NCI-H2107 treated with DMSO at 0.1 percent for 48 hours (cell line): ENCODE data around the gene OCA2.
"Not testable (repeated sequence)": the region's sequence is repeated elsewhere in the genome, so short reads cannot be mapped to it uniquely, and the experiment has no call there.

Source experiments
- DNase-seq: peaks from one replicate; lab custom pipeline; 2025; ENCODE audit not compliant: unreplicated experiment; lab: John Stamatoyannopoulos, UW

OCA2 gene

GRCh38 chr15:27958911-27959578 lies 140.1 kb downstream of the OCA2 start:
- DNase-seq: no peak

- DNase-seq: no peak
Measured at GRCh38 chr15:27956285-27956684, 142.8 kb downstream of the OCA2 start.

GRCh38 chr15:27955087-27955486 lies 144.0 kb downstream of the OCA2 start:
- DNase-seq: no peak

GRCh38 chr15:27952593-27952992 lies 146.5 kb downstream of the OCA2 start:
- DNase-seq: not testable (repeated sequence)

DNA sequence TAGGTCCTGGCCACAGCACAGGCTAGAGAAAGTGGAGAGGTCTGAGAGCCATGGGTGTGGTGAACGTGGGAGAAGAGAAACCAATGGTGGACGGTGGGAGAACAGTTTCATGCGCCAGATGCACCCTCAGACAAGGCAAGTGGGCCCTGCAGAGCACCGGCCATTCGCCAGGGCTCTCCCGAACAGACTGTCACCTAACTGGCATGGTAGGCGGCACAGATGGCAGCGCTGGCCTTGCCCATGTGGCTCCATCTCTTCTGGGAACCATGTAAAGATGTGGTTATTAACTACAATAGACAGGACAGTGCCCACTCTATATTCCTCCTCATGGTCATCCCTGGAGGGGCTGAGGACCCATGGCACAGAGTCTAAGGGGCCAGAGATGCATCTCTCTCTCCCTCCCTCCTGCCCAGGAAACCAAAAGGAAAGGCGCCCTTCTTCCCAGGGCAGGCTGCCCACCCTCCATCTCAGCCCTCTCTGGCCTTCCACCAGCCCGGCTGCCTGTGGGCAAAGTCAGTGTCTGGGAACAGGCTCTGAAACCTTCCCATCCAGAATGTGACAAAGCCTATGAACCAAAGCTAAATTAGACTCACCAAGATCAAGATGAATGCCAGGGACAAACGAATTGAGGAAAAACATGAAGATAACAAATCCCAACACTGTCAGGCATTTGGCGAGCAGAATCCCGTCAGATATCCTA lies 147.8 kb downstream of the OCA2 start:
- DNase-seq: no peak

DNA sequence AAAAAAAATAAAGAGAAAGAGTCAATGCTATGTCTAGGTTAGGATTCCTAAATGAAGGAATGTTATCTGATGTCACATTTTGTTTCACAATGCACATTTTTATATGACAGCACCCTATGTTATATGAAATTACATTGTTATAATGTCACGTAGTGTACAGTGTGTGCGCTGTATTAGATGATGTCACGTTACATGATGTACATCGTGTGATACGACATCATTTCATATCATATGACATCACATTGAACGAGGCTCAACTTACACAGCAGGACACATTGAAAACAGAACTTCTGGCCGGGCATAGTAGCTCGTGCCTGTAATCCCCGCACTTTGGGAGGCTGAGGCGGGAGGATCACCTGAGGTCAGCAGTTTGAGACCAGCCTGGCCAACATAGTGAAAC lies 150.0 kb downstream of the OCA2 start:
- DNase-seq: no peak

GRCh38 chr15:27939246-27939645 lies 159.9 kb downstream of the OCA2 start:
- no peak for DNase-seq

- no peak for DNase-seq
Measured at GRCh38 chr15:27937851-27938250, 161.3 kb downstream of the OCA2 start.

GRCh38 chr15:27936164-27936563 lies 163.0 kb downstream of the OCA2 start:
- no peak for DNase-seq

DNA sequence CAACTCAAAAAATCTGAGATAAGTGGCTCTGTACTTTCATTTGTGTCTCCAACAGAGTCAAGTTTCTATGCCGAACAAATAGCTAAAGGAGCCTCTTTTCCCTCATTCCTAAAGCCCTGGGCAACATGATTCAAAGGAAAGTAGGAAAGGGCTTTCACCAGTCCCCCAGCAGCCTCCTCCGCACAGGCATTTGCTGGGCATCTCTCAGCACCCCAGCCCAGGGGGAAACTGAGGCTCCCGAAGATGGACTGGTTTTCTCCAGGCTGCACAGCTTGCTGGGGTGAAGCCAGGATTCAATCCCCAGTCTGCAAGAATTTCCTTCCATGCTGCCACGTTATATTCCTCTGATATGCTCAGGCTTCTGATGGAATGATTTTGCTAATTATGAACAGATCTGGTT lies 163.8 kb downstream of the OCA2 start:
- DNase-seq: no peak

DNA sequence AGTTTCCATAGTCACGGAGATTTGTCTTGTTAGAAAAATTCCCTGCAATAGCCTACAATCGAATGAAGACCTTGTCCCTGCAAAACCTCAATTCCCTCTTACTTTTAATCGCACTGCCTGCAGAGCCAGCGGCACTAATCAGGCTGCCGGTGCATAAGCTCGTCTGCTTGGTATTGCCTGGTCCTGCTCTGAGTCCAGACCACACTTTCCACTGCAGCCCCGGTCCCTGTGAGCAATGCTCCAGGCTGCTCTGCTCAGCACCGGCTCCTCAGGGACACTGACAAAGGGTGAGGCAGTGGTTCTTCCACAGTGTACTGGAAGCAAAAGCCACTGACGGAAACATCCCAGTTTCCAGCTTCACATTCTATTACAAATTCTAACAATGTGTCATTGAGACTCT lies 164.3 kb downstream of the OCA2 start:
- no peak for DNase-seq

- DNase-seq: no peak
Measured at GRCh38 chr15:27933562-27933961, 165.6 kb downstream of the OCA2 start.

DNA sequence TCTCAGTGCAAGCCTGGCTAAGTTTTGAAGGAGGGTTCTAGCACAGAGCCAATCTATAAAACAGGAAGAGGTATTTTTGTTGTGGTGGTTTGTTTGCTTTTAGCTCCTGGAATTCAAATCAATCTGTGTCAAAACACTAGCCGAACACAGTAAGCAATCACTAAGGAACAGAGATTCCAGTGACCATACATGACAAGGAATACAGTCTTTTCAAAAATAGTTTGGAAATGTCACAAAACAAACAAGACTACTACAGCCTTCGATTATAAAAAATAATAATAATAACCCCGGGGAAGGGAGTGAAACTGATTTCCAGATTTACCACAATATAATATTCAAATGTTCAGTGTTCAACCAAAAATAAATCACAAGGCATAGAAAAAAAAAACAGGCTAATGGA lies 166.5 kb downstream of the OCA2 start:
- no peak for DNase-seq

- no peak for DNase-seq
Measured at GRCh38 chr15:27928386-27928785, 170.7 kb downstream of the OCA2 start.

GRCh38 chr15:27912283-27912682 lies 186.8 kb downstream of the OCA2 start:
- DNase-seq: no peak

- no peak for DNase-seq
Measured at GRCh38 chr15:27906802-27907201, 192.3 kb downstream of the OCA2 start.

- no peak for DNase-seq
Measured at GRCh38 chr15:27903405-27903804, 195.7 kb downstream of the OCA2 start.

DNA sequence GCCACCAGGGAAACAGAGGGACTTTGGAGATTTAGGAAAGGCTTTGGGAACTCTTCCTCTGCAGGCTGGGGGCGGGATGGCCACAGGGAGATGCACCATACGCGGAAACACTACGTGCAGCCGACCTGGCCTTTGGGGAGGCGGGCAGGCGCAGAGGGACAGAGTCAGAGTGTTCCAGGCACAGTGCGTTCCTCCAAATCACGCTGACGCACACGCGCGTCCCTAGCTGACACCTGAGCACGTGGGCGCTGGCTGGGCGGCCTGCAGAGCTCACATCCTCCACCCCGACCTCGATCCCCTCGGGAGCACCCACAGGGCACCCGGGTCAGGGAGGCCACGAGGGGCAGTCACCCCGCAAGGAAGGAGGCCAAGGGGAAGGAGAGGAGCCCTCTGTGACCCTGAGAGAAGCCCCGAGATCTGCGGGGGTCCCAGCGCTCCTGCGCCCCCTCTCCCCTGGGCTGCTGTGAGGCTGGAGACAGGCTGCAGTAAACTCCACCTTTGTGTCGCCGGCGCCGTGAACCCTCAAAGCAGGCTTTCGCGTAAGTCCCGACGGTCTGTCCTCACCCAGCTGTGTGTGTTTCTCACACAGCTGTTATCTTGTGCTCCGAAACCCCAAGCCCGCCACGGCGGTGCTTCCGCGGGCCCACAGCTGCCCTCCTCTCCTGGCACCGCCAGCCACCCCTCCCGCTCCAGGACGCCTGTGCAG lies 196.3 kb downstream of the OCA2 start:
- DNase-seq: no peak

DNA sequence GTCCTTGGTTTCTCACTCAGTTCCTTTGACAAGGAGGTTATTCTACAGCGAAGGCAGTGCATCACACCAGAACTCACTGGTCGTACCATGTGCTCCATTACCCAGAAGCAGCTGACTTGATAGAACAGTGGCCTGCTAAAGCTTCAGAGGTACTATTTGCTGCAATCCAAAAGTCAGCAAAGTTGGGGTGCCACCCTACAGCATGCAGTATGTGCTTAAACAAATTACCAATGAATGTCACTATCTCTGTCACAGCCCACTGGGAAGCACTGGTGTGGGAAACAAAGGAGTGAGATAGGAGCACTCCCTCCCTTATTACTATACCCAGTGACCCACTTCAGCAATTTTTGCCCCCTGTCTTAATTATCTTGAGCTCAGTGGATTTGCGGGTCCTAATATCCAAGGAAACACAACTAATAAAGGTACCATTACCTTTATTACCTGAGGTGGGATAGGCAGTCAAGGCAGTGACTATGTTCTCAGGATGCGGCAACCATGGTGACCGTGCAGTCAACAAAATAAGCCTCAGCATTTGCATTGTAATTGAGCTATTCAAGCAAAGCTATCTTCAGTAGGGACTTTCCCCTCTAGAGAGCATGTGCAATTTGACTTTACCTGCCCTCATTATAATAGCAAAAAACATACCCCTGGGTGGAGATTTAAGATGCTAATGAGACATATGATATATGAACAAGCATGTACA lies 199.4 kb downstream of the OCA2 start:
- no peak for DNase-seq

DNA sequence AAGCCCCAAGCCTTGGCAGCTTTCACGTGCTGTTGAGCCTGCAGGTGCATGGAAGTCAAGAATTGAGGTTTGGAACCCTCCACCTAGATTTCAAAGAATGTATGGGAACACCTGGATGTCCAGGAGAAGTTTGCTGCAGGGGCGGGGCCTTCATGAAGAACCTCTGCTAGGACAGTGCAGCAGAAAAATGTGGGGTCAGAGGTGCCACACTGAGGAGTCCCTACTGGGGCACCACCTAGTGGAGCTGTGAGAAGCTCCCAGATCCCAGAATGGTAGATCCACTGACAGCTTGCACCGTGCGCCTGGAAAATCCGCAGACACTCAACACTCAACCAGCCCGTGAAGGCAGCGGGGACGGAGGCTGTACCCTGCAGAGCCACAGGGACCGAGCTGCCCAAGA lies 201.6 kb downstream of the OCA2 start:
- no peak for DNase-seq

GRCh38 chr15:27894645-27895044 lies 204.5 kb downstream of the OCA2 start:
- DNase-seq: no peak

GRCh38 chr15:27889258-27889657 lies 209.9 kb downstream of the OCA2 start:
- no peak for DNase-seq
